HCT116 (cell line): Measurements from ENCODE around the gene CD1C. TPM values are rescaled to one million over a fixed set of nuclear protein-coding genes. Genes with fewer than 3 reads are reported as not detected.

Experiments used
- ATAC-seq: fragments of 200-7000 bp; cut with Tn5 transposase; 2 replicates; pipeline ENCODE4 v1.9.1; 2020; ENCODE audit warnings: mild to moderate bottlenecking, moderate library complexity
- BruUV-seq: library from RNA; stranded (reverse); fragments of 400-500 nt; replicated peaks from 2 replicates; lab custom pipeline; 2021; lab: Mats Ljungman, UMichigan
- CTCF ChIA-PET: fragments of 300-600 bp; sonication (Branson Sonifier 250); formaldehyde crosslinking; loops from one replicate; lab custom pipeline; 2021; ENCODE audit warnings: antibody characterized with exemption; lab: Charles Lee
- POLR2A ChIA-PET: fragments of 300-600, 350-600 bp; sonication (Branson Sonifier 250); formaldehyde crosslinking; loops from one replicate; lab custom pipeline; 2021; ENCODE audit warnings: antibody characterized with exemption; lab: Charles Lee
- RAD21 ChIA-PET, 2 experiments: fragments of 300-600 bp; sonication (Branson Sonifier 250); formaldehyde crosslinking; loops; one replicate each; lab custom pipeline; 2023; ENCODE audit warnings: low total read pairs in 2 of 2; ENCODE audit not compliant: uncharacterized antibody in 2 of 2, unreplicated experiment in 2 of 2, low non-redundant PET in 1 of 2; lab: Charles Lee
- DNase-seq: peaks from one replicate; pipeline ENCODE4 v3.0.0-alpha.2; 2010; ENCODE audit warnings: low read depth, low spot score
- H2AFZ ChIP-seq: fragments of 200-600 bp; shearing (Covaris generic), sonication (generic); 2 replicates; pipeline ENCODE4 v1.6.1; 2017; ENCODE audit warnings: low read depth, mixed run types, mixed read lengths, antibody characterized with exemption, low read length; ENCODE audit not compliant: poor library complexity, severe bottlenecking
- H3K27ac ChIP-seq: 2 replicates; pipeline ENCODE4 v1.5.1; 2012; ENCODE audit warnings: low read depth, low read length
- H3K27me3 ChIP-seq: fragments of 200-600 bp; sonication (generic); 2 replicates; pipeline ENCODE4 v1.6.1; 2016; ENCODE audit warnings: mixed run types, low read length, mixed read lengths; ENCODE audit not compliant: insufficient read depth
- H3K36me3 ChIP-seq, 2 experiments: fragments of 200-500 bp in 1 of 2; fragments of 200-600 bp in 1 of 2; sonication (Bioruptor generic) in 1 of 2; sonication (generic) in 1 of 2; 2 replicates each; pipeline versions ENCODE4 v1.5.1 to v1.6.1; 2014 to 2016; ENCODE audit warnings: low read length in 2 of 2, inconsistent platforms in 1 of 2, mixed read lengths in 1 of 2, mixed run types in 1 of 2; ENCODE audit not compliant: insufficient read depth in 2 of 2, control insufficient read depth in 1 of 2
- H3K4me1 ChIP-seq, 2 experiments: fragments of 200-600 bp in 1 of 2; sonication (generic) in 1 of 2; 2 replicates each; pipeline versions ENCODE4 v1.5.1 to v1.6.1; 2012 to 2017; ENCODE audit warnings: low read length in 2 of 2, inconsistent platforms in 1 of 2, mild to moderate bottlenecking in 1 of 2, mixed read lengths in 1 of 2, mixed run types in 1 of 2, moderate library complexity in 1 of 2; ENCODE audit not compliant: insufficient read depth in 2 of 2, control insufficient read depth in 1 of 2
- H3K4me2 ChIP-seq: fragments of 200-600 bp; sonication (generic); 2 replicates; pipeline ENCODE4 v1.6.1; 2017; ENCODE audit warnings: mixed run types, low read length, mixed read lengths
- H3K4me3 ChIP-seq, 2 experiments: fragments of 200-600 bp in 1 of 2; sonication (generic) in 1 of 2; replicated peaks in 1 of 2; 2 replicates each; pipeline ENCODE4 v1.5.1; 2011 to 2016; ENCODE audit warnings: low read length in 2 of 2, control low read depth in 1 of 2, low read depth in 1 of 2, mild to moderate bottlenecking in 1 of 2, mixed read lengths in 1 of 2, mixed run types in 1 of 2
- H3K79me2 ChIP-seq: fragments of 200-600 bp; sonication (generic); 2 replicates; pipeline ENCODE4 v1.6.1; 2017; ENCODE audit warnings: mild to moderate bottlenecking, mixed run types, low read length, moderate library complexity, mixed read lengths; ENCODE audit not compliant: insufficient read depth
- H3K9ac ChIP-seq: fragments of 200-600 bp; sonication (generic); 2 replicates; pipeline ENCODE4 v1.6.1; 2016; ENCODE audit warnings: low read length, mixed read lengths
- H3K9me2 ChIP-seq: fragments of 200-600 bp; sonication (generic), shearing (Covaris generic); 2 replicates; pipeline ENCODE4 v1.6.1; 2017; ENCODE audit warnings: mixed run types, mild to moderate bottlenecking, moderate library complexity; ENCODE audit not compliant: insufficient read depth
- H3K9me3 ChIP-seq, 2 experiments: fragments of 200-500 bp in 1 of 2; fragments of 200-600 bp in 1 of 2; sonication (Bioruptor generic) in 1 of 2; sonication (generic) in 1 of 2; 2 replicates each; pipeline ENCODE4 v1.6.1; 2014 to 2017; ENCODE audit warnings: low read length in 2 of 2, mixed read lengths in 2 of 2, inconsistent platforms in 1 of 2, low read depth in 1 of 2, mild to moderate bottlenecking in 1 of 2, mixed run types in 1 of 2, moderate library complexity in 1 of 2; ENCODE audit not compliant: control insufficient read depth in 1 of 2, insufficient read depth in 1 of 2
- H4K20me1 ChIP-seq: fragments of 200-600 bp; sonication (generic), shearing (Covaris generic); 2 replicates; pipeline ENCODE4 v1.6.1; 2017; ENCODE audit warnings: mixed run types, mild to moderate bottlenecking, moderate library complexity; ENCODE audit not compliant: insufficient read depth
- ATF3 ChIP-seq: IDR thresholded peaks from 2 replicates; pipeline ENCODE4 v1.6.1; 2012
- CBX3 ChIP-seq: IDR thresholded peaks from 2 replicates; pipeline ENCODE4 v1.6.1; 2012; ENCODE audit warnings: low read depth
- CEBPB ChIP-seq: IDR thresholded peaks from 2 replicates; pipeline ENCODE4 v1.6.1; 2012; ENCODE audit warnings: low read depth
- ELF1 ChIP-seq: IDR thresholded peaks from 2 replicates; pipeline ENCODE4 v1.6.1; 2012; ENCODE audit warnings: low read depth, borderline replicate concordance
- JUND ChIP-seq: IDR thresholded peaks from 2 replicates; pipeline ENCODE4 v1.6.1; 2012
- POLR2AphosphoS5 ChIP-seq: IDR thresholded peaks from 2 replicates; pipeline ENCODE4 v1.6.1; 2011; ENCODE audit warnings: mild to moderate bottlenecking, low read depth, low read length, moderate library complexity
- REST ChIP-seq: IDR thresholded peaks from 2 replicates; pipeline ENCODE4 v1.6.1; 2012; ENCODE audit warnings: low read depth
- SIN3A ChIP-seq: IDR thresholded peaks from 2 replicates; pipeline ENCODE4 v1.6.1; 2012; ENCODE audit warnings: low read depth
- SRF ChIP-seq: IDR thresholded peaks from 2 replicates; pipeline ENCODE4 v1.6.1; 2012; ENCODE audit warnings: low read depth
- TCF7L2 ChIP-seq: IDR thresholded peaks from 2 replicates; pipeline ENCODE4 v1.7.0; 2011; ENCODE audit warnings: borderline replicate concordance, inconsistent platforms; ENCODE audit not compliant: insufficient read depth, insufficient read length; ENCODE audit errors: extremely low read depth
- ZFX ChIP-seq: fragments of 450-650 bp; IDR thresholded peaks from 2 replicates; pipeline ENCODE4 v1.6.1; 2017
- intact Hi-C: fragments of 100-400 bp; cut with micrococcal nuclease; formaldehyde crosslinking; loops from 2 replicates; pipeline ENCODE4 v1.10.0; 2022
- total RNA-seq: library from RNA; stranded (reverse); gene quantifications from one replicate; pipeline ENCODE4 v1.2.1, GENCODE V29; 2021; ENCODE audit not compliant: unreplicated experiment

CD1C gene
- total RNA-seq, 1 experiment from 2014 or later, result not detected

GRCh38 chr1:158330391-158331105 lies 40.8 kb downstream of the CD1C start:
- Histone ChIP-seq H2AFZ (no peak overlapping the region), H3K4me3 (no peak overlapping the region), H3K9ac (no peak overlapping the region), H3K4me2 (no peak overlapping the region), H4K20me1 (no peaks in the 10 kb centered on the region), H3K27me3 (peaks cover 16% of the 10 kb centered on the region; the same call in 1 of the 2 replicates), H3K36me3 (no peaks in the 10 kb centered on the region), H3K79me2 (no peaks in the 10 kb centered on the region), H3K9me2 (no peaks in the 10 kb centered on the region), H3K27ac (no peak overlapping the region), H3K4me1 (no peaks in the 10 kb centered on the region), H3K9me3 (no peaks in the 10 kb centered on the region)
- DNase-seq, result no peak
- no peak for ATAC-seq
- ChIA-PET CTCF (interaction anchor here (1.4 kb wide), 1 partner anchor 126 kb away, joined by 15 read pairs; no protein-coding TSS in a partner anchor), POLR2A (no interaction called here), RAD21 (no interaction called here)
- TF ChIP-seq ELF1, result no peak
- no peak for TF ChIP-seq CEBPB
- no peak for TF ChIP-seq ZFX
- TF ChIP-seq TCF7L2, result no peak
- TF ChIP-seq JUND, result no peak
- TF ChIP-seq REST, result no peak
- TF ChIP-seq SIN3A, result no peak
- TF ChIP-seq POLR2AphosphoS5, result no peak
- TF ChIP-seq CBX3, result no peak
- TF ChIP-seq SRF, result no peak
- TF ChIP-seq ATF3, result no peak
- intact Hi-C loops, result no loop called here
- no TSS peak for BruUV-seq
